Neural crest cell (in vitro differentiated cells): ENCODE results near the gene CPNE1. TPM values are rescaled to one million over a fixed set of nuclear protein-coding genes. Genes with fewer than 3 reads are reported as not detected.

ENCODE experiments used
- DNase-seq: peaks from one replicate; pipeline ENCODE4 v3.0.0; 2021; ENCODE audit warnings: low read depth, mixed read lengths, low spot score
- H3K27ac Mint-ChIP-seq: one replicate; pipeline ENCODE4 v1.8.0; 2021; ENCODE audit warnings: mild to moderate bottlenecking, mixed read lengths; ENCODE audit not compliant: unreplicated experiment
- H3K27me3 Mint-ChIP-seq: 2 replicates; pipeline ENCODE4 v1.8.0; 2021; ENCODE audit warnings: low read depth, mild to moderate bottlenecking, mixed read lengths
- H3K36me3 Mint-ChIP-seq: 2 replicates; pipeline ENCODE4 v1.8.0; 2021; ENCODE audit warnings: low read depth, mild to moderate bottlenecking, mixed read lengths
- H3K4me1 Mint-ChIP-seq: 2 replicates; pipeline ENCODE4 v1.8.0; 2021; ENCODE audit warnings: mixed read lengths
- H3K4me3 Mint-ChIP-seq: one replicate; pipeline ENCODE4 v1.8.0; 2021; ENCODE audit warnings: mild to moderate bottlenecking, mixed read lengths
- H3K9me3 Mint-ChIP-seq: 2 replicates; pipeline ENCODE4 v1.8.0; 2021; ENCODE audit warnings: mixed read lengths
- total RNA-seq: library from RNA; stranded (reverse); gene quantifications from 2 replicates; pipeline ENCODE4 v1.2.1, GENCODE V29; 2021
- TF ChIP-seq, protein P1 (sequence below): fragments of 200-600 bp; sonication (generic); conservative IDR thresholded peaks from 2 replicates; pipeline ENCODE4 v1.5.0; 2021; ENCODE audit warnings: antibody characterized with exemption, mild to moderate bottlenecking

Gene CPNE1
- total RNA-seq, 1 donor from 2014 or later = 236 TPM

DNA sequence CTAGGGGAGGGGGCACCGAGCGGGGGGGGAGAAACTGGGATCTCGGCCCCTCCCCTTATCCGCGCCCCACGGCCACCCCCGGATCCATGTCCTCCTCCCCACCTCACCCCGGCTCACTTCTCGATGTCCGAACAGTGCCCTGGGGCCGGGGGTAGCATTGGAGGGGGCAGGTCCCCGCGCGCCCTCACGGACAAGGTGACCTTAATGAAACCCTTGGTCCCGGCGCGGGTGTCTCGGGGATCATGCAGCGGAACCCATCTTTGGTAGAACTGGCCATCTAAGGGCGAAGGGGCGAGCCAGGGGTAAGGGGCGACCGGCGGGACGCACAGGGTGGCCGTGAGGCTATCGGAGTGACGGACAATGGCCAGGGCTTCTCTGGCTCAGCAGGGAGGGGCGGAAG is 62.7 kb downstream of the CPNE1 start:
- H3K27me3 Mint-ChIP-seq = peaks cover 67% of the 10 kb centered on the region
- TF ChIP-seq, protein P1, sequence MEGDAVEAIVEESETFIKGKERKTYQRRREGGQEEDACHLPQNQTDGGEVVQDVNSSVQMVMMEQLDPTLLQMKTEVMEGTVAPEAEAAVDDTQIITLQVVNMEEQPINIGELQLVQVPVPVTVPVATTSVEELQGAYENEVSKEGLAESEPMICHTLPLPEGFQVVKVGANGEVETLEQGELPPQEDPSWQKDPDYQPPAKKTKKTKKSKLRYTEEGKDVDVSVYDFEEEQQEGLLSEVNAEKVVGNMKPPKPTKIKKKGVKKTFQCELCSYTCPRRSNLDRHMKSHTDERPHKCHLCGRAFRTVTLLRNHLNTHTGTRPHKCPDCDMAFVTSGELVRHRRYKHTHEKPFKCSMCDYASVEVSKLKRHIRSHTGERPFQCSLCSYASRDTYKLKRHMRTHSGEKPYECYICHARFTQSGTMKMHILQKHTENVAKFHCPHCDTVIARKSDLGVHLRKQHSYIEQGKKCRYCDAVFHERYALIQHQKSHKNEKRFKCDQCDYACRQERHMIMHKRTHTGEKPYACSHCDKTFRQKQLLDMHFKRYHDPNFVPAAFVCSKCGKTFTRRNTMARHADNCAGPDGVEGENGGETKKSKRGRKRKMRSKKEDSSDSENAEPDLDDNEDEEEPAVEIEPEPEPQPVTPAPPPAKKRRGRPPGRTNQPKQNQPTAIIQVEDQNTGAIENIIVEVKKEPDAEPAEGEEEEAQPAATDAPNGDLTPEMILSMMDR = no peak
- no peak for DNase-seq

DNA sequence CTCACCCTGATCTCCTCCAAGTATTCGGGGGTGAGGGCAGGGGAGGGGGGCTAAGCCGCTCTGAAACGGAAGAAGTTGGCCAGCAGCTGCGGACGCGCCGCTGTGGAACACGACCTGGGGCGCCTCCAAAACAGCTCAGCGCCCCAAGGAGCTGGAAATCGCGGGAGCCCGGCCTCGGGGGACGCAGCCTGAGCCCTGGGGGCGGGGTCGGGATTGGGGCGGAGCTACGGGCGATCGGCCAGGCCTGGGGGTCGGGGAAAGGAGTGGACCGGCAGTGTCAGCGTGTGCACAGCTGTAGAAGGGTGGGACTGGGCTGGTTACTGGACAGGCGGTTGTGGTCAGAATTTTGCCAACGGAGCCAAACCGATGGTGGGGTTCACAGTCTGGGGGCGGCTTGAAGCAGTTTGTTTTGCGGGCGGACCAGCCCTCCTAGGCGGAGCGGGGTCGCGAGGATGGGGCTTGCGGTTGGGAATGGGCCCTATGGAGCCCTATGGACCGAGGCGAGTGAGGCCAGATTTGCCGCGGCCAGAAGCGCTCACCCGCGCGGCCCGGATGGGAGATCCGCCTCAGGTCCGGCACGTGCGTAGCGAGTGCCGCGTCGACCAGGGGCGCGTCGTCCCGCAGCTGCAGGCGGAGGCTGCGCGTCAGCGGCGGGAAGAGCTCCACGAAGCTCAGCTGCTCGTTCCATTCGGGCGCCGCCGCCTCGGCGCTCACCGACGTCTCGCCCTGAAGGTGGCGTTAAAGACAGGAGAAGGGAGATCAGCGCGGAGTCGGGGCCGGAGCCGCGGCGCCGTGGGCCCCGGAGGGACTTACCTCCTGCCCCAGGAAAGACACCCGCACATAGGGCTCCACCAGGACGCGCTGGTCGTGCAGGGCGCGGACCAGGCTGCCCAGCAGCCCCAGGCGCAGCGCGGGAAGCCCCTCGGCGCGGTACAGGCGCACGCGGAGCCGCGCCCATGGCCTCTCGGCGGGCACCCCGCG is 63.4 kb downstream of the CPNE1 start:
- Mint-ChIP-seq H3K27ac (no peak overlapping the region), H3K27me3 (peaks cover 72% of the 10 kb centered on the region), H3K4me3 (peak overlapping the region; percentile 83), H3K36me3 (no peaks in the 10 kb centered on the region), H3K4me1 (peaks cover 5% of the 10 kb centered on the region), H3K9me3 (no peaks in the 10 kb centered on the region)
- peak; percentile 56 for DNase-seq
- TF ChIP-seq, protein P1 = peak; percentile 51

More for the DNA sequence above, 62.7 kb downstream of the CPNE1 start:
- Mint-ChIP-seq H3K36me3 (no peaks in the 10 kb centered on the region), H3K4me3 (peak overlapping the region; percentile 56), H3K27ac (no peak overlapping the region), H3K9me3 (no peaks in the 10 kb centered on the region), H3K4me1 (peaks cover 5% of the 10 kb centered on the region)

DNA sequence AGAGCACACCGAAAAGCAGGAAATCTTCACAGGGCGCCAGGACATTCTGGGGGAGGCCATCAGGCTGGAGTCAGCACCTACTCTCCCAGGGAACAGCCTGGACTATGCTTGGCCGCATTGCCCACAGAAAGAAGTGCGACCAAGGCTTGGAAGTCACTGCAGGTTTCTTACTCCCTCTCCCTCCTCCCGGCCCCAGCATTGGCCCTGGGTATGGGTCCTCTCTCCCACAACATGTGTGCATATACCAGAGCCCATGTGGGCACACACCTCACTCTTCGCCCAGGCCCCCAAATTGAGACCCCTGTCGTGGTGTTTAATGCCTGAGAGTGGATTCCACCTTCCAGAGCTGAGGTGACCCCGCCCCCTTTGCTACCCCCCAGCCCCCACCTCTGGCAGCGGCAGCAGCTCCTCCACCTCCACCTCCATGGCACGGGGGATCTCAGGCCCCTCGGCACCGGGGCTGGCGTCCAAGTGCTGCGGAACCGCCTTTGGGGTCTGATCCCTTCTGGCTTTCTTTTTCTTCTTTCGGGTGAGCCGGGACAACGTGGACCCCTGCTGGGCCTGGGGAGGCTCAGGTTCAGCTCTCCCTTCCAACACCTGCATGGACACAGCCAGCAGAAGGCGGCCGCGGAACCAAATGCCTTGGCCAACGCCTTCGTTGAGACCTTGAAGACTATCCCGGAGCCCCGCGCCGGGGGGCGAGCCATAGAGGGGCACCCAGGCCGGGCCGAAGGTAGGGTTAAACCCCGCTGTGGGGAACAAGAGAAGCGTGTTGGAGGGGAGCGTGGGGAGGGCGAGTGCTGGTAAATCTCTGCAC is 64.3 kb downstream of the CPNE1 start:
- peaks cover 72% of the 10 kb centered on the region for H3K27me3 Mint-ChIP-seq
- no peak for DNase-seq
- H3K4me1 Mint-ChIP-seq = peaks cover 5% of the 10 kb centered on the region
- no peaks in the 10 kb centered on the region for H3K36me3 Mint-ChIP-seq
- TF ChIP-seq, protein P1 = no peak
- H3K9me3 Mint-ChIP-seq = no peaks in the 10 kb centered on the region
- peak overlapping the region; percentile 83 for H3K4me3 Mint-ChIP-seq
- no peak overlapping the region for H3K27ac Mint-ChIP-seq

DNA sequence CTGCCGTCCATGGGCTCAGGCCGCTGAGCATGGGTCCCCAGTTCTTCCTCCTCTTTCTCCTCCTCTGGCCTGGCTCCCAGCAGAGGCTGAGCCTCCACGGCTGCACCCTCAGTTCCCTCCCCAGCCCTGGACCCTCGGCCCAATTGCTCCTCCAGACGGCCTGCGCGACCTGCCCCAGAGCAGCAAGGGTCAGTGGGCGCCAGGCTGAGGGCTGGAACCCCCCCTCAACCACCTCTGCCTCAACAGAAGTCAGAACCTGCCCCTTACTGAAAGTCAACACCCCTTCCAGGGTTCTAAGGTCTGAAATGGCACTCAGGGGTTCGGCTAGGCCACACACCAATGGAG is 65.0 kb downstream of the CPNE1 start:
- Mint-ChIP-seq H3K27ac (no peak overlapping the region), H3K4me3 (no peak overlapping the region)

More for the DNA sequence above, 65.0 kb downstream of the CPNE1 start:
- TF ChIP-seq, protein P1 = no peak
- H3K27me3 Mint-ChIP-seq = peaks cover 72% of the 10 kb centered on the region
- no peak for DNase-seq
- no peaks in the 10 kb centered on the region for H3K9me3 Mint-ChIP-seq
- H3K36me3 Mint-ChIP-seq = no peaks in the 10 kb centered on the region
- H3K4me1 Mint-ChIP-seq = peaks cover 5% of the 10 kb centered on the region
